NCI-H69 (cell line): ENCODE measurements around the gene RCL1.
"Not testable (repeated sequence)": the region's sequence is repeated elsewhere in the genome, so short reads cannot be mapped to it uniquely, and the experiment has no call there.

Source experiments
- DNase-seq: peaks from one replicate; lab custom pipeline; 2025; lab: John Stamatoyannopoulos, UW

The RCL1 gene

DNA sequence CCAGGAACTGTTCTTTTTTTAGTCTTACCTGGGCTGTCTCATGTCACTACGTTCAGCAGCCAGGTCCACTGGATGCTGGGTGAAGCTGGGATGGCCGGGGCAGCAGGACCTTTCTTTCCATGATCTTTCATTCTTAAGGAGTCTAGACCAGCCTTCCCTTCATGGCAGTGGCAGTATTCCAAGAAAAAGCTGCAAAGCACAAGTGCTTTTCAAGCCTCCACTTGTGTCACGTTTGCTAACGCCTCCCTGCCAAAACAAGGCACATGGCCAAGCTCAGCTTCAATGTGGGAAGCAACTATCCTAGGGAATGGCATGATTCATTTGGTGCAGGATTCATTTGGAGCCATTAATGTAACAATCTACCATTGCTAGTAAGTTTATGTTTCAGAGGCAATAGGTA, 94.8 kb downstream of the RCL1 start:
- peak; percentile 11 for DNase-seq

DNA sequence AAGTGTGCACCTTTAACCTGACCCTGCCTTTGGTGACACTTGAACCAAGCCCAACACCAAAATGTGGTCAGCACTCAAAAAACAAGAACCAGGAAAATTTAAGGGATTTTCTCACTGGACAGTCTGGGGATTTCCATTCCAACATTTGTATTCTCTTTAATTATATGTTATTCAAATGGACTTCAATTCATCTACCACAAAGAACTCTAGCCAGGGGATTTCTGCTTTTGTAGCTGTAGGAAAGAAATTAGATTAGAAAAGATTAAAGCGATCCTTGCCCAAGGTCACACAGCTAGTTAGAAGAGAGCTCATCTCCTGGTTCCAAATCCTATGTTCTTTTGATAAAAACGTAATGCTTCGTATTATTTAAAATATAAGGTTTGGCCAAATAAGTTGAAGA, 97.5 kb downstream of the RCL1 start:
- no peak for DNase-seq

DNA sequence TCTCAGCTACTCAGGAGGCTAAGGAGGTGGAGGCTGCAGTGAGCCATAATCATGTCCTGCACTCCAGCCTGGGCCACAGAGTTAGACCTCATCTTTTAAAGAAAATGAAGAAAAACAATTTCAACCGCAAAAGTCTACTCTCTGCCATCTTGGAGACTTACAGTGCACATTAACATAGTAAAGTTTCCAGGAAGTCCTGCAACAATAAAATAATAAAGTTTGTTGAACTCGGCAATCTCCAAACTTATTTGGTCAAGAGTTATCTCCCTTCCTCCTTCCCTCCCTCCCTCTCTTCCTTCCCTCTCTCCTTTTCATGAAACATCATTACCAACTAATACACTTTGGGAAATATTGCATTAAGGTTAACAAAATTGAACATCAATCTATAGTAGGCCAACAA, 98.2 kb downstream of the RCL1 start:
- DNase-seq, result no peak

DNA sequence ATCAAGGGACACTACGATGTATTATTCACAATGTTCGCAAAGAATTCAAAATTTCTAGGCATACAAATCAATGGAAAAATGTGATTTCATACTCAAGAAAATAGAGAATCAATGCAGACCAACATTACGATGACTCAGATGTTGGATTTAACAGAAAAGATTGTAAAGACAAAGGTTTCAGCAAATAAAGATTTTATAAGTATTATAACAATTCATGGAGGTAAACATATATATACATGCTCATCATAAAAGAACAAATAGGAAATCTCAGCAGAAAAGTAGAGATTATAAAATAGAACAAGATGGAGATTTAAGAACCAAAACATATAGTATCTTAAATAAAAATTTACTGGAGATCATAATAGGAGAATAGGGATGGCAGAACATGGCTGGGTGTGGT, 98.9 kb downstream of the RCL1 start:
- DNase-seq, result no peak

GRCh38 chr9:4892501-4893194, 99.9 kb downstream of the RCL1 start:
- DNase-seq, result no peak

- DNase-seq, result no peak
Observed at GRCh38 chr9:4894076-4894475, 101.3 kb downstream of the RCL1 start.

GRCh38 chr9:4899853-4900252, 107.1 kb downstream of the RCL1 start:
- DNase-seq, result not testable (repeated sequence)

- DNase-seq, result peak; percentile 81
Observed at GRCh38 chr9:4901401-4902134, 108.8 kb downstream of the RCL1 start.

DNA sequence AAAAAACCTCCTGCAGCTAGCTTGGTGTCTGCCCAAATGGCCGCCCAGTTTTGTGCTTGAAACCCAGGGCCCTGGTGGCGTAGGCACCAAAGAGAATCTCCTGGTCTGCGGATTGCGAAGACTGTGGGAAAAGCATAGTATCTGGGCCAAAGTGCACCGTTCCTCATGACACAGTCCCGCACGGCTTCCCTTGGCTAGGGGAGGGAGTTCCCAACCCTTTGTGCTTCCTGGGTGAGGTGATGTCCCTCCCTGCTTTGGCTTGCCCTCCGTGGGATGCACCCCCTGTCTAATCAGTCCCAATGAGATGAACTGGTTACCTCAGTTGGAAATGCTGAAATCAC, 109.4 kb downstream of the RCL1 start:
- no peak for DNase-seq

- DNase-seq, result peak; percentile 73
Observed at GRCh38 chr9:4904322-4905134, 111.8 kb downstream of the RCL1 start.

DNA sequence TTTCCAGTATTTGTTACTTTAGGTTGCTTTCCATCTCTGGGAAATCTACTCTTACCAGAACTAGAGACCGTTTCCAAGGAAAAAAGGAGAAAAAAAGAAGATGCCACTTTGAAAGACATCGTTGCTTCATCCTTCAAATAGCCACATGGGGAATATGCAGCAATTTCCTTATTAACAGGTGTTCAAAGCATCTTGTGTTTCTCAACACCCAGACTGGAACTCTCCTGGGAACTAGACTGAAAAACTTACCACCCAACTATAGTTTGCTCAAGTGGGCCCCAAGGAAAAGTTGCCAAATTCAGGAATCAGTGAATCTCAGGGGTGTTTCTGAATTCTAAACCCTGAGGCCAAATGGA, 112.4 kb downstream of the RCL1 start:
- no peak for DNase-seq
